Measurements from ENCODE around the gene ZNF483. TPM values are rescaled to one million over a fixed set of nuclear protein-coding genes. Genes with fewer than 3 reads are reported as not detected.

ZNF483 gene
- total RNA-seq, 3 donors from 2014 or later (not counting 1 experiment from before 2014, with no cell fraction given), result 5.7 to 7.4 (median 5.8) TPM

GRCh38 chr9:111601237-111602018, 76.4 kb downstream of the ZNF483 start:
- Histone ChIP-seq H3K36me3 (ENCODE audit: control insufficient read depth, insufficient read depth, low read length) (no peaks in the 10 kb centered on the region), H3K9me3 (ENCODE audit: control insufficient read depth, insufficient read depth, low read length) (no peaks in the 10 kb centered on the region), H3K4me3 (ENCODE audit: low read length) (no peak overlapping the region), H3K27ac (ENCODE audit: low read length) (no peak overlapping the region), H3K4me1 (ENCODE audit: control insufficient read depth, insufficient read depth, low read length) (peaks cover 22% of the 10 kb centered on the region), H3K27me3 (ENCODE audit: control insufficient read depth, insufficient read depth, low read length) (peaks cover 27% of the 10 kb centered on the region)
- TF ChIP-seq, protein P1, sequence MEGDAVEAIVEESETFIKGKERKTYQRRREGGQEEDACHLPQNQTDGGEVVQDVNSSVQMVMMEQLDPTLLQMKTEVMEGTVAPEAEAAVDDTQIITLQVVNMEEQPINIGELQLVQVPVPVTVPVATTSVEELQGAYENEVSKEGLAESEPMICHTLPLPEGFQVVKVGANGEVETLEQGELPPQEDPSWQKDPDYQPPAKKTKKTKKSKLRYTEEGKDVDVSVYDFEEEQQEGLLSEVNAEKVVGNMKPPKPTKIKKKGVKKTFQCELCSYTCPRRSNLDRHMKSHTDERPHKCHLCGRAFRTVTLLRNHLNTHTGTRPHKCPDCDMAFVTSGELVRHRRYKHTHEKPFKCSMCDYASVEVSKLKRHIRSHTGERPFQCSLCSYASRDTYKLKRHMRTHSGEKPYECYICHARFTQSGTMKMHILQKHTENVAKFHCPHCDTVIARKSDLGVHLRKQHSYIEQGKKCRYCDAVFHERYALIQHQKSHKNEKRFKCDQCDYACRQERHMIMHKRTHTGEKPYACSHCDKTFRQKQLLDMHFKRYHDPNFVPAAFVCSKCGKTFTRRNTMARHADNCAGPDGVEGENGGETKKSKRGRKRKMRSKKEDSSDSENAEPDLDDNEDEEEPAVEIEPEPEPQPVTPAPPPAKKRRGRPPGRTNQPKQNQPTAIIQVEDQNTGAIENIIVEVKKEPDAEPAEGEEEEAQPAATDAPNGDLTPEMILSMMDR (IDR thresholded peaks at IDR 0.05), result no peak
- intact Hi-C loops (cut with micrococcal nuclease), result no loop called here
- H3K27me3 Mint-ChIP-seq (ENCODE audit: low read depth in 2 of 2), result peaks cover 54 to 75% of the 10 kb centered on the region in 2 donors
- H3K9me3 Mint-ChIP-seq, result no peaks in the 10 kb centered on the region
- no peak overlapping the region for H3K27ac Mint-ChIP-seq
- ATAC-seq (no peak), DNase-seq (peak in 1 of 2 donors; percentile 19)
- WGBS (ENCODE audit: insufficient coverage), result 95% methylated on average over 5 of the region's 10 CpGs
- peaks cover 24 to 29% of the 10 kb centered on the region in 2 donors for H3K4me1 Mint-ChIP-seq
- peak overlapping the region; percentile 50 for H3K4me3 Mint-ChIP-seq
- H3K36me3 Mint-ChIP-seq, result no peaks in the 10 kb centered on the region

DNA sequence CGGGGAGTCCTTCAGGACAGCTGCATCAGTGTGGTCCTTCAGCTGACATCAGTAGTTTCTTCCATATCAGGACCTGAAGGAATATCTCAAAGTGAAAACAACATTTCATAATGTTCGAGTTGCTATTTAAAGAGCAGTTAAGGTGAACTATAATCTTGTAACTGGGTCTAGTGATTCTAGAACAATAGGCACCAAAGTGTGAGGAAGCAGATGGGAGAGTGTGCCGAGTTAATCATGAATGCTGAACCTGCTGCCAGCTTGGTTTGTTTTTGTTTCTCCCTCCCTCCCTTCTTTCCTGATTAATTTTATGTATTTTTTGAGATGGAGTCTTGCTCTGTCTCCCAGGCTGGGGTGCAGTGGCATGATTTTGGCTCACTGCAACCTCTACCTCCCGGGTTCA, 78.1 kb downstream of the ZNF483 start:
- ATAC-seq (no peak), DNase-seq (no peak)
- Histone ChIP-seq H3K27ac (ENCODE audit: low read length) (no peak overlapping the region), H3K9me3 (ENCODE audit: control insufficient read depth, insufficient read depth, low read length) (no peaks in the 10 kb centered on the region), H3K4me1 (ENCODE audit: control insufficient read depth, insufficient read depth, low read length) (peaks cover 19% of the 10 kb centered on the region), H3K36me3 (ENCODE audit: control insufficient read depth, insufficient read depth, low read length) (no peaks in the 10 kb centered on the region), H3K4me3 (ENCODE audit: low read length) (no peak overlapping the region), H3K27me3 (ENCODE audit: control insufficient read depth, insufficient read depth, low read length) (peaks cover 22% of the 10 kb centered on the region)
- H3K27me3 Mint-ChIP-seq (ENCODE audit: low read depth in 2 of 2), result peaks cover 43 to 63% of the 10 kb centered on the region in 2 donors
- peaks cover 15 to 22% of the 10 kb centered on the region in 2 donors for H3K4me1 Mint-ChIP-seq
- WGBS (ENCODE audit: insufficient coverage), result 88% methylated on average over 3 of the region's 4 CpGs
- TF ChIP-seq, protein P1 (IDR thresholded peaks at IDR 0.05), result no peak
- H3K36me3 Mint-ChIP-seq, result no peaks in the 10 kb centered on the region
- H3K27ac Mint-ChIP-seq, result no peak overlapping the region
- no peaks in the 10 kb centered on the region for H3K9me3 Mint-ChIP-seq
- no peak overlapping the region for H3K4me3 Mint-ChIP-seq
- intact Hi-C loops (cut with micrococcal nuclease), result no loop called here

DNA sequence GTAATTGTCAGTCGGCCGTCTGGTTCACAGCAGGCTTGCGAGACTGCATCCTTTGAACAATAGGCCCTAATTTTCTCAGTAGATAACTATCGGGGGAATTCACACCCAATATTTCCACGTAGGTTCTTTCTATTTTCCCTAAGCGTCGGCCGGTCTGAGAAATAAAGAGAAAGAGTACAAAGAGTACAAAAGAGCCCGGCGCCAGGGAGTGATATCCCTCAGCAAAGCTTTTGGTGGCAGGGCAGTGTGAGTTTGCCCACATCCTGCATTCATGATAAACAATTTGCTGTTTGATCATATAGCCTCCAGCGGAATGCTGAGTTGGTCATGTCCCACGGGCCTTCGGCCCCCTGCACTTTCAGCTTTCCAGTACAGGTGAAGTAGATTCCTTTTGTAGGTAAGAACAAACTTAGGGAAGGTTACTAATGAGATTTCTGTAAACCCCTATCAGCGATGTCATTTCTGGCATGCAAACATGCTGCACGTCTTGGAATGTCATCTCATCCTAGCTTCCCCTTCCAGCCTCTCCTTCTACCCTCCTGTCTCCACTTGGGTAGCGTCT, 79.2 kb downstream of the ZNF483 start:
- no peak overlapping the region for H3K4me3 ChIP-seq (ENCODE audit: low read length)
- no peak for DNase-seq
- WGBS (ENCODE audit: insufficient coverage), result 86% methylated on average over 16 of the region's 16 CpGs

More for the DNA sequence above, 79.2 kb downstream of the ZNF483 start:
- H3K36me3 Mint-ChIP-seq, result no peaks in the 10 kb centered on the region
- peaks cover 13% of the 10 kb centered on the region for H3K27me3 ChIP-seq (ENCODE audit: control insufficient read depth, insufficient read depth, low read length)
- no peak for ATAC-seq
- H3K9me3 ChIP-seq (ENCODE audit: control insufficient read depth, insufficient read depth, low read length), result no peaks in the 10 kb centered on the region
- TF ChIP-seq, protein P1 (IDR thresholded peaks at IDR 0.05), result no peak
- H3K27me3 Mint-ChIP-seq (ENCODE audit: low read depth in 2 of 2), result peaks cover 38 to 57% of the 10 kb centered on the region in 2 donors
- no peaks in the 10 kb centered on the region for H3K36me3 ChIP-seq (ENCODE audit: control insufficient read depth, insufficient read depth, low read length)
- intact Hi-C loops (cut with micrococcal nuclease), result no loop called here
- H3K4me3 Mint-ChIP-seq, result no peak overlapping the region
- H3K9me3 Mint-ChIP-seq, result no peaks in the 10 kb centered on the region
- peaks cover 9% of the 10 kb centered on the region for H3K4me1 ChIP-seq (ENCODE audit: control insufficient read depth, insufficient read depth, low read length)
- H3K27ac Mint-ChIP-seq, result no peak overlapping the region
- H3K27ac ChIP-seq (ENCODE audit: low read length), result no peak overlapping the region
- H3K4me1 Mint-ChIP-seq, result peaks cover 6 to 11% of the 10 kb centered on the region in 2 donors
